ENCODE data around the gene GABRA5.
"Not testable (repeated sequence)": the region's sequence is repeated elsewhere in the genome, so short reads cannot be mapped to it uniquely, and the experiment has no call there.

The GABRA5 gene

GRCh38 chr15:26866298-26867199, at the start of gene GABRA5:
TSS of gene GABRA5 (plus strand) at chr15:26867062. CDS start at chr15:26869249, 2,187 bp downstream.
- Histone ChIP-seq H3K4me1 (ENCODE audit: control insufficient read depth, insufficient read depth, low read length) (no peaks in the 10 kb centered on the region), H3K27ac (ENCODE audit: low read depth, low read length) (no peak within 1 kb of the TSS), H3K36me3 (ENCODE audit: control insufficient read depth, insufficient read depth, low read length) (no peaks in the 10 kb centered on the region), H3K4me3 (ENCODE audit: low read length) (peak within 1 kb of the TSS; percentile 4), H3K27me3 (ENCODE audit: control insufficient read depth, insufficient read depth, low read length) (peaks cover 3% of the 10 kb centered on the region), H3K9ac (ENCODE audit: low read length) (no peak within 1 kb of the TSS)

DNA sequence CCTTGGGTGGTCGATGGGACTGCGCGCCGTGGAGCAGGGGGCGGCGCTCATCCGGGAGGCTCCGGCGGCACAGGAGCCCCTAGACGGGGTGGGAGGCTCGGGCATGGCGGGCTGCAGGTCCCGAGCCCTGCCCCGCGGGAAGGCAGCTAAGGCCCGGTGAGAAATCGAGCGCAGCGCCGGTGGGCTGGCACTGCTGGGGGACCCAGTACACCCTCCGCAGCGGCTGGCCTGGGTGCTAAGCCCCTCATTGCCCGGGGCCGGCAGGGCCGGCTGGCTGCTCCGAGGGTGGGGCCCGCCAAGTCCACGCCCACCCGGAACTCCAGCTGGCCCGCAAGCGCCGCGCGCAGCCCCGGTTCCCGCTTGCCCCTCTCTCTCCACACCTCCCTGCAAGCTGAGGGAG, 35.7 kb upstream of the GABRA5 start:
- not testable (repeated sequence) for H3K36me3 ChIP-seq (ENCODE audit: control insufficient read depth, insufficient read depth, low read length); H3K4me1 ChIP-seq (ENCODE audit: control insufficient read depth, insufficient read depth, low read length); H3K4me3 ChIP-seq (ENCODE audit: low read length); H3K9ac ChIP-seq (ENCODE audit: low read length); H3K27ac ChIP-seq (ENCODE audit: low read depth, low read length); H3K27me3 ChIP-seq (ENCODE audit: control insufficient read depth, insufficient read depth, low read length)

DNA sequence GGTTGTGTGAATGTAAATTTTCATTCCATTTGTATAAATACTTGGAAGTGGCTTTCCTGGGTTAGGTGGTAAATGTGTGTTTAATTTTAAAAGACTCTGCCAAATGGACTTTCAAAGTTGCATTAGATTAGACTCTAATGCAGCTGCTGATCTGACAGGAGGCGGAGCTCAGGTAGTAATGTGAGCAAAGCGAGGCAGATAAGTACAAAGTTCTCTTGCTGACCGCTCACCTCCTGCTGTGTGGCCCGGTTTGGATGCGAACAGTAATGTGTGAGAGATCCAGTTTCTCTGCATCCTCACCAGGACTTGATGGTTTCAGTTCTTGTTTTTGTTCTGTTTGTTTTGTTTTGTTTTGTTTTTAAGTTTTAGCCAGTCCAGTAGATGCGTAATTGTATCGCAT, 34.9 kb upstream of the GABRA5 start:
- no peaks in the 10 kb centered on the region for H3K27me3 ChIP-seq (ENCODE audit: control insufficient read depth, insufficient read depth, low read length)
- H3K9ac ChIP-seq (ENCODE audit: low read length): no peak overlapping the region
- no peak overlapping the region for H3K27ac ChIP-seq (ENCODE audit: low read depth, low read length)
- no peaks in the 10 kb centered on the region for H3K4me1 ChIP-seq (ENCODE audit: control insufficient read depth, insufficient read depth, low read length)
- no peaks in the 10 kb centered on the region for H3K36me3 ChIP-seq (ENCODE audit: control insufficient read depth, insufficient read depth, low read length)
- H3K4me3 ChIP-seq (ENCODE audit: low read length): no peak overlapping the region

GRCh38 chr15:26838742-26839460, 28.0 kb upstream of the GABRA5 start:
- H3K27ac ChIP-seq (ENCODE audit: low read depth, low read length): no peak overlapping the region
- no peaks in the 10 kb centered on the region for H3K27me3 ChIP-seq (ENCODE audit: control insufficient read depth, insufficient read depth, low read length)
- H3K4me1 ChIP-seq (ENCODE audit: control insufficient read depth, insufficient read depth, low read length): no peaks in the 10 kb centered on the region
- no peaks in the 10 kb centered on the region for H3K36me3 ChIP-seq (ENCODE audit: control insufficient read depth, insufficient read depth, low read length)
- H3K4me3 ChIP-seq (ENCODE audit: low read length): no peak overlapping the region
- no peak overlapping the region for H3K9ac ChIP-seq (ENCODE audit: low read length)

GRCh38 chr15:26841514-26841913, 25.3 kb upstream of the GABRA5 start:
- no peak overlapping the region for H3K4me3 ChIP-seq (ENCODE audit: low read length)
- H3K9ac ChIP-seq (ENCODE audit: low read length): no peak overlapping the region
- H3K27me3 ChIP-seq (ENCODE audit: control insufficient read depth, insufficient read depth, low read length): no peaks in the 10 kb centered on the region
- no peaks in the 10 kb centered on the region for H3K4me1 ChIP-seq (ENCODE audit: control insufficient read depth, insufficient read depth, low read length)
- H3K27ac ChIP-seq (ENCODE audit: low read depth, low read length): no peak overlapping the region
- H3K36me3 ChIP-seq (ENCODE audit: control insufficient read depth, insufficient read depth, low read length): no peaks in the 10 kb centered on the region

DNA sequence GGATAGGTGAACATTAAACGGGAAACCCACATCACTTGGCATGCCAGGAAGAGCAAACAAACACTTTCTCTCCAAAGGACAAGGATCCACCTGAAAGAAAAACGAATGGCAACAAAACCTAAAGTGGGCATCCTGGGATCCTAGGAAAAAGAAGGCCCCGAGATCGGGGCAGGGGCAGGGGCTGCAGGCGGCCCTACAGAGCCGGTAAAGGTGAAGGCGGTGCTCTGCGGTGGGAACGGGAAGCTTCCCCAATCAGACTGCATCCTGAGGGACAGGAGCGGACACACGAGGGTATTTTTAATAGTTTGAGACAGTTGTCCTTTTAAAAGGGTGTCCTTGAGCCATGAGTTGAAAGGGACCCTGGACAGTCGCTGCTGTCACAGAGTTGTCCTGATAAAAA, 24.9 kb upstream of the GABRA5 start:
- Histone ChIP-seq H3K36me3 (ENCODE audit: control insufficient read depth, insufficient read depth, low read length) (no peaks in the 10 kb centered on the region), H3K27ac (ENCODE audit: low read depth, low read length) (no peak overlapping the region), H3K4me1 (ENCODE audit: control insufficient read depth, insufficient read depth, low read length) (no peaks in the 10 kb centered on the region), H3K4me3 (ENCODE audit: low read length) (no peak overlapping the region), H3K9ac (ENCODE audit: low read length) (no peak overlapping the region), H3K27me3 (ENCODE audit: control insufficient read depth, insufficient read depth, low read length) (no peaks in the 10 kb centered on the region)

DNA sequence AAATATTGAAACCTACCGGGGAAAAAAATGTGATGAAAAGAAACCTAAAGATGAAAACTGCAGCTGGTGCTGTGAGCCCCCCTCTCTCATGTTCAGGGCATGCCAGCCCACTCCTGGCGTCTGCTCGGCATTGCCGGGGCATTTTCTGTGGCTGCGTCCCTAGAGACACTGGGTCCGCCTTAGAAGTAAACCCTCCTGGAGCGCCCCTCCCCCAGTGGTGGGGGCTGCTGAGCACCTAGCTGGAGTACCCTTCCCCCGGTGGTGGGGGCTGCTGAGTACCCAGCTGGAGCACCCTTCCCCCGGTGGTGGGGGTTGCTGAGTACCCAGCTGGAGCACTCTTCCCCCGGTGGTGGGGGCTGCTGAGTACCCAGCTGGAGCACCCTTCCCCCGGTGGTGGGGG, 24.5 kb upstream of the GABRA5 start:
- Histone ChIP-seq H3K9ac (ENCODE audit: low read length) (no peak overlapping the region), H3K36me3 (ENCODE audit: control insufficient read depth, insufficient read depth, low read length) (no peaks in the 10 kb centered on the region), H3K27me3 (ENCODE audit: control insufficient read depth, insufficient read depth, low read length) (no peaks in the 10 kb centered on the region), H3K4me3 (ENCODE audit: low read length) (no peak overlapping the region), H3K4me1 (ENCODE audit: control insufficient read depth, insufficient read depth, low read length) (no peaks in the 10 kb centered on the region), H3K27ac (ENCODE audit: low read depth, low read length) (no peak overlapping the region)

- H3K4me3 ChIP-seq (ENCODE audit: low read length): no peak overlapping the region
- H3K9ac ChIP-seq (ENCODE audit: low read length): no peak overlapping the region
- H3K27me3 ChIP-seq (ENCODE audit: control insufficient read depth, insufficient read depth, low read length): no peaks in the 10 kb centered on the region
- H3K4me1 ChIP-seq (ENCODE audit: control insufficient read depth, insufficient read depth, low read length): no peaks in the 10 kb centered on the region
- no peak overlapping the region for H3K27ac ChIP-seq (ENCODE audit: low read depth, low read length)
- H3K36me3 ChIP-seq (ENCODE audit: control insufficient read depth, insufficient read depth, low read length): no peaks in the 10 kb centered on the region
These were observed 22.0 kb upstream of the GABRA5 start for GRCh38 chr15:26844901-26845300.

GRCh38 chr15:26848498-26848897, 18.4 kb upstream of the GABRA5 start:
- Histone ChIP-seq H3K4me3 (ENCODE audit: low read length) (no peak overlapping the region), H3K4me1 (ENCODE audit: control insufficient read depth, insufficient read depth, low read length) (no peaks in the 10 kb centered on the region), H3K9ac (ENCODE audit: low read length) (no peak overlapping the region), H3K27me3 (ENCODE audit: control insufficient read depth, insufficient read depth, low read length) (no peaks in the 10 kb centered on the region), H3K27ac (ENCODE audit: low read depth, low read length) (no peak overlapping the region), H3K36me3 (ENCODE audit: control insufficient read depth, insufficient read depth, low read length) (no peaks in the 10 kb centered on the region)

- H3K4me3 ChIP-seq (ENCODE audit: low read length): no peak overlapping the region
- no peaks in the 10 kb centered on the region for H3K4me1 ChIP-seq (ENCODE audit: control insufficient read depth, insufficient read depth, low read length)
- H3K36me3 ChIP-seq (ENCODE audit: control insufficient read depth, insufficient read depth, low read length): no peaks in the 10 kb centered on the region
- no peak overlapping the region for H3K27ac ChIP-seq (ENCODE audit: low read depth, low read length)
- no peak overlapping the region for H3K9ac ChIP-seq (ENCODE audit: low read length)
- H3K27me3 ChIP-seq (ENCODE audit: control insufficient read depth, insufficient read depth, low read length): no peaks in the 10 kb centered on the region
These were observed 16.7 kb upstream of the GABRA5 start for GRCh38 chr15:26850161-26850560.

DNA sequence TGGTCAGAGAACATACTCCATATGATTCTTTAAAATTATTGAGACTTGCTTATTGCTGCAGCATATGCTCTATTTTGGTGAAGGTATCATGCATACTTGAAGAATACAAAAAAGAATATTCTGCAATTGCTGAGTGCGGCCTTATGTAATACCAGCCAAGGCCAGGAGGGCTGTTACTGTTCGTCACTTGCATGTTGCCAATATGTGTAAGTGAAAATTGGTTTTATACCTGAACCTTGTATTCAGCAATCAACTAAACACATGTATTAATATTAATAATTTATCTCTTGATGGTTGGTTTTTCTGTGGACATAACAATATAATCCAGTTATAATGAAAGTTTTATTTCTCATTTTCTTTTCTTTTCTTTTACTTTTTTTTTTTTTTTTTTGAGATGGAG, 13.9 kb upstream of the GABRA5 start:
- H3K27me3 ChIP-seq (ENCODE audit: control insufficient read depth, insufficient read depth, low read length): no peaks in the 10 kb centered on the region
- H3K36me3 ChIP-seq (ENCODE audit: control insufficient read depth, insufficient read depth, low read length): no peaks in the 10 kb centered on the region
- H3K27ac ChIP-seq (ENCODE audit: low read depth, low read length): no peak overlapping the region
- no peaks in the 10 kb centered on the region for H3K4me1 ChIP-seq (ENCODE audit: control insufficient read depth, insufficient read depth, low read length)
- no peak overlapping the region for H3K9ac ChIP-seq (ENCODE audit: low read length)
- H3K4me3 ChIP-seq (ENCODE audit: low read length): no peak overlapping the region

DNA sequence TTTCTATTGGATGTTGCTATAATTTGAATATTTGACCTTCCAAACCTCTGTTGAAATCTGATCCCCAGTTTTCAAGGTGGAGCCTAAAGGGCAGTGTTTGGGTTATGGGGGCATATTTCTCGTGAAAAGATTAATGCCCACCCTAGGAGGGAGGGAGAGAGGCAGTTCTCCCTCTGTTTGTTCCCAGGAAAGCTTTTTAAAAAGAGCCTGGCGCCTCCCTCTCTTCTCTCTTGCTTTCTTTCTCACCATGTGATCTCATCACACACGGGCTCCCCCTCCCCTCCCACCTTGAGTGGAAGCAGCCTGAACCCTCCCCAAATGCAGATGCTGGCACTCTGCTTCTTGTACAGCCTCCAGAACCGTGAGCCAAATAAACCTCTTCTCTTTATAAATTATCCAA, 12.4 kb upstream of the GABRA5 start:
- Histone ChIP-seq H3K9ac (ENCODE audit: low read length) (no peak overlapping the region), H3K4me3 (ENCODE audit: low read length) (no peak overlapping the region)

More for the DNA sequence above, 12.4 kb upstream of the GABRA5 start:
- no peak overlapping the region for H3K27ac ChIP-seq (ENCODE audit: low read depth, low read length)
- H3K27me3 ChIP-seq (ENCODE audit: control insufficient read depth, insufficient read depth, low read length): no peaks in the 10 kb centered on the region
- H3K4me1 ChIP-seq (ENCODE audit: control insufficient read depth, insufficient read depth, low read length): no peaks in the 10 kb centered on the region
- H3K36me3 ChIP-seq (ENCODE audit: control insufficient read depth, insufficient read depth, low read length): no peaks in the 10 kb centered on the region
